Activated CD4-positive, alpha-beta T cell treated with anti-CD3 and anti-CD28 coated beads for 36 hours (primary cell): ENCODE measurements around the gene SHH. TPM values are rescaled to one million over a fixed set of nuclear protein-coding genes. Genes with fewer than 3 reads are reported as not detected.

Experiments
- ATAC-seq: fragments of 200-7000 bp; cut with Tn5 transposase; one replicate; pipeline ENCODE4 v1.10.0; 2021; ENCODE audit warnings: mild to moderate bottlenecking, moderate library complexity
- CTCF ChIA-PET: fragments of 350-600 bp; sonication (Branson Sonifier 250); formaldehyde crosslinking; loops from one replicate; lab custom pipeline; 2021; ENCODE audit warnings: antibody characterized with exemption; lab: Charles Lee
- POLR2A ChIA-PET: fragments of 350-600 bp; sonication (Branson Sonifier 250); formaldehyde crosslinking; loops from one replicate; lab custom pipeline; 2021; ENCODE audit warnings: antibody characterized with exemption, inconsistent platforms; lab: Charles Lee
- DNase-seq: peaks from one replicate; pipeline ENCODE4 v3.0.0-alpha.2; 2020
- H3K27ac Mint-ChIP-seq: one replicate; pipeline ENCODE4 v1.8.0; 2021; ENCODE audit warnings: mixed read lengths
- H3K27me3 Mint-ChIP-seq: one replicate; pipeline ENCODE4 v1.8.0; 2021; ENCODE audit warnings: mixed read lengths
- H3K36me3 Mint-ChIP-seq: one replicate; pipeline ENCODE4 v1.8.0; 2021; ENCODE audit warnings: low read depth, mixed read lengths
- H3K4me1 Mint-ChIP-seq: one replicate; pipeline ENCODE4 v1.8.0; 2021; ENCODE audit warnings: mixed read lengths
- H3K4me3 Mint-ChIP-seq: one replicate; pipeline ENCODE4 v1.8.0; 2021; ENCODE audit warnings: mild to moderate bottlenecking, moderate library complexity, mixed read lengths
- H3K9me3 Mint-ChIP-seq: one replicate; pipeline ENCODE4 v1.8.0; 2021; ENCODE audit warnings: low read depth, mixed read lengths
- intact Hi-C, 2 experiments: fragments of 100-400 bp; cut with DNase I in 1 of 2; cut with micrococcal nuclease in 1 of 2; formaldehyde crosslinking; loops; one replicate each; pipeline versions ENCODE4 v1.14.2 to v1.15.1; 2022 to 2024; cut with DNase I, micrococcal nuclease
- total RNA-seq, 2 experiments: library from RNA; stranded (reverse); gene quantifications; one replicate each; pipeline ENCODE4 v1.2.3, GENCODE V29; 2021

SHH gene
- total RNA-seq, 2 experiments from 2014 or later: not detected

GRCh38 chr7:155758348-155758747 lies 53.9 kb downstream of the SHH start:
- ChIA-PET POLR2A (interaction anchor here (0.7 kb wide), 1 partner anchor 9 kb away, joined by 5 read pairs; no protein-coding TSS in a partner anchor), CTCF (interaction anchor here (0.7 to 0.8 kb wide), 2 partner anchors 110 to 1456 kb away, joined by 3 read pairs; no protein-coding TSS in a partner anchor)
- intact Hi-C loops: no loop called here
- Mint-ChIP-seq H3K27me3 (no peaks in the 10 kb centered on the region), H3K4me3 (no peak overlapping the region), H3K27ac (no peak overlapping the region), H3K9me3 (no peaks in the 10 kb centered on the region), H3K4me1 (peaks cover 62% of the 10 kb centered on the region), H3K36me3 (peaks cover 50% of the 10 kb centered on the region)
- ATAC-seq (no peak), DNase-seq (no peak)

GRCh38 chr7:155756322-155756721 lies 55.9 kb downstream of the SHH start:
- Mint-ChIP-seq H3K27me3 (no peaks in the 10 kb centered on the region), H3K36me3 (peaks cover 41% of the 10 kb centered on the region), H3K27ac (no peak overlapping the region), H3K4me3 (no peak overlapping the region), H3K4me1 (peaks cover 60% of the 10 kb centered on the region), H3K9me3 (no peaks in the 10 kb centered on the region)
- no peak for DNase-seq
- ATAC-seq: no peak
- ChIA-PET CTCF (interaction anchor here (1.5 kb wide), 1 partner anchor 12 kb away, joined by 4 read pairs; no protein-coding TSS in a partner anchor), POLR2A (no interaction called here)
- intact Hi-C loops: no loop called here

- H3K9me3 Mint-ChIP-seq: no peaks in the 10 kb centered on the region
- DNase-seq (no peak), ATAC-seq (no peak)
- ChIA-PET POLR2A (no interaction called here), CTCF (interaction anchor here (1.1 kb wide), 1 partner anchor 13 kb away, joined by 3 read pairs; no protein-coding TSS in a partner anchor)
- H3K27me3 Mint-ChIP-seq: no peaks in the 10 kb centered on the region
- intact Hi-C loops: no loop called here
- no peak overlapping the region for H3K4me3 Mint-ChIP-seq
- H3K4me1 Mint-ChIP-seq: peaks cover 64% of the 10 kb centered on the region
- peaks cover 37% of the 10 kb centered on the region for H3K36me3 Mint-ChIP-seq
- no peak overlapping the region for H3K27ac Mint-ChIP-seq
Observed at GRCh38 chr7:155755026-155755425, 57.2 kb downstream of the SHH start.

GRCh38 chr7:155754165-155754564 lies 58.1 kb downstream of the SHH start:
- no peaks in the 10 kb centered on the region for H3K9me3 Mint-ChIP-seq
- CTCF ChIA-PET: interaction anchor here (1.1 to 1.8 kb wide), 2 partner anchors 14 to 155 kb away, joined by 3 to 5 read pairs; no protein-coding TSS in a partner anchor
- intact Hi-C loops: no loop called here
- H3K27me3 Mint-ChIP-seq: no peaks in the 10 kb centered on the region
- peaks cover 71% of the 10 kb centered on the region for H3K4me1 Mint-ChIP-seq
- POLR2A ChIA-PET: no interaction called here
- DNase-seq (no peak), ATAC-seq (peak; percentile 24)
- H3K36me3 Mint-ChIP-seq: peaks cover 34% of the 10 kb centered on the region
- H3K4me3 Mint-ChIP-seq: no peak overlapping the region
- H3K27ac Mint-ChIP-seq: no peak overlapping the region

- ATAC-seq: peak; percentile 22
- no peak overlapping the region for H3K4me3 Mint-ChIP-seq
- intact Hi-C loops: no loop called here
Observed at GRCh38 chr7:155753446-155753965, 58.8 kb downstream of the SHH start.

GRCh38 chr7:155752756-155753445 lies 59.4 kb downstream of the SHH start:
- H3K36me3 Mint-ChIP-seq: peaks cover 28% of the 10 kb centered on the region
- no peak for DNase-seq
- H3K4me1 Mint-ChIP-seq: peaks cover 79% of the 10 kb centered on the region
- intact Hi-C loops: no loop called here
- ChIA-PET POLR2A (no interaction called here), CTCF (interaction anchor here (1.0 to 1.8 kb wide), 2 partner anchors 14 to 154 kb away, joined by 3 to 5 read pairs; no protein-coding TSS in a partner anchor)
- H3K4me3 Mint-ChIP-seq: no peak overlapping the region
- no peak for ATAC-seq
- H3K27ac Mint-ChIP-seq: peak overlapping the region; percentile 74
- H3K27me3 Mint-ChIP-seq: no peaks in the 10 kb centered on the region
- no peaks in the 10 kb centered on the region for H3K9me3 Mint-ChIP-seq

More at GRCh38 chr7:155753446-155753965, 58.8 kb downstream of the SHH start:
- Mint-ChIP-seq H3K27ac (peak overlapping the region; percentile 74), H3K27me3 (no peaks in the 10 kb centered on the region), H3K4me1 (peaks cover 77% of the 10 kb centered on the region), H3K9me3 (no peaks in the 10 kb centered on the region), H3K36me3 (peaks cover 30% of the 10 kb centered on the region)
- ChIA-PET POLR2A (no interaction called here), CTCF (interaction anchor here (1.8 kb wide), 1 partner anchor 154 kb away, joined by 5 read pairs; no protein-coding TSS in a partner anchor)
- DNase-seq: no peak

GRCh38 chr7:155751409-155751808 lies 60.9 kb downstream of the SHH start:
- peaks cover 78% of the 10 kb centered on the region for H3K4me1 Mint-ChIP-seq
- no peak for DNase-seq
- no peak for ATAC-seq
- ChIA-PET POLR2A (no interaction called here), CTCF (interaction anchor here (0.6 kb wide), 1 partner anchor 153 kb away, joined by 3 read pairs; no protein-coding TSS in a partner anchor)
- no peaks in the 10 kb centered on the region for H3K27me3 Mint-ChIP-seq
- H3K36me3 Mint-ChIP-seq: peaks cover 23% of the 10 kb centered on the region
- H3K9me3 Mint-ChIP-seq: no peaks in the 10 kb centered on the region
- H3K27ac Mint-ChIP-seq: no peak overlapping the region
- intact Hi-C loops: no loop called here
- H3K4me3 Mint-ChIP-seq: no peak overlapping the region

GRCh38 chr7:155750255-155751125 lies 61.8 kb downstream of the SHH start:
- no peak overlapping the region for H3K4me3 Mint-ChIP-seq
- POLR2A ChIA-PET: no interaction called here
- H3K9me3 Mint-ChIP-seq: no peaks in the 10 kb centered on the region
- H3K27me3 Mint-ChIP-seq: no peaks in the 10 kb centered on the region
- ATAC-seq (no peak), DNase-seq (no peak)
- CTCF ChIA-PET: interaction anchor here (1.1 kb wide), 1 partner anchor 153 kb away, joined by 3 read pairs; no protein-coding TSS in a partner anchor
- peaks cover 30% of the 10 kb centered on the region for H3K36me3 Mint-ChIP-seq
- H3K4me1 Mint-ChIP-seq: peaks cover 80% of the 10 kb centered on the region
- intact Hi-C loops: no loop called here
- H3K27ac Mint-ChIP-seq: no peak overlapping the region

Other genes with a start within 250 kb of the SHH start
- gene RBM33, start 167.8 kb downstream of the SHH start, total RNA-seq: 10 to 100 TPM; 67.6 to 81.1 TPM